ENCODE measurements around the gene PLXNA4.

The PLXNA4 gene

GRCh38 chr7:132255898-132256297 is 320.4 kb downstream of the PLXNA4 start:
- no peak for DNase-seq

DNA sequence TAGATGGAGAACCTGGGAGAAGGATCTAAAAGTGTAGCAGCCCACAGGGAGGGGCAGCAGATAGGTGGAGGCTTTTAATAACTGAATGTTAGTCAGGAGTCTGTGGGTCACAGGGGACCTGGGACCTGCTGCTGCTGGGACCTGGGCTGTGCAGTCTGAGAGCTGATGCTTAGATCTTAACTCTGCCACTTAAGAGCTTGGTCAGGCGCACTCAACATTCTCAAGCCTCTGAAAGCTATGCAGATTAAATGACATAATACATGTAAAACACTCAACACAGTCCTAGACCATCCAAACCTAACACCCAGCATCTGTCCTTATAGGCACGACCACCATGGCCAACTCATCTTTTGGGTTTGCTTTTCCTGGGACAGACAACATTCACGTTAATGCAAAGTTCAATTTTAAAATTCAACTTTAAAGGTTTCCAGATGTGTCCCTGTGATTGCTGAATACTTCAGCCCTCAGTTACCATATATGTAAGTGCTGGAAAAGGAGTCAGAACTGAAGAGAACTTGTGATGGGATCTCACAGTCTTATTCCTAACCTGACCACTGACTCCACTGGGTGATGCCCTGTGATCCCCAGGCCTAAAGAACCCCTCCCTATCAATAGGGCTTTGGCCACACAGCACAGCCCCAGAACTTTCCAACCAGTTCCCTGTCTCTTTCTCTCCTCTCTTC is 321.0 kb downstream of the PLXNA4 start:
- DNase-seq = no peak

GRCh38 chr7:132254455-132254854 is 321.8 kb downstream of the PLXNA4 start:
- no peak for DNase-seq

- no peak for DNase-seq
Measured at GRCh38 chr7:132252793-132253100, 323.5 kb downstream of the PLXNA4 start.

GRCh38 chr7:132251327-132251659 is 325.0 kb downstream of the PLXNA4 start:
- no peak for DNase-seq

DNA sequence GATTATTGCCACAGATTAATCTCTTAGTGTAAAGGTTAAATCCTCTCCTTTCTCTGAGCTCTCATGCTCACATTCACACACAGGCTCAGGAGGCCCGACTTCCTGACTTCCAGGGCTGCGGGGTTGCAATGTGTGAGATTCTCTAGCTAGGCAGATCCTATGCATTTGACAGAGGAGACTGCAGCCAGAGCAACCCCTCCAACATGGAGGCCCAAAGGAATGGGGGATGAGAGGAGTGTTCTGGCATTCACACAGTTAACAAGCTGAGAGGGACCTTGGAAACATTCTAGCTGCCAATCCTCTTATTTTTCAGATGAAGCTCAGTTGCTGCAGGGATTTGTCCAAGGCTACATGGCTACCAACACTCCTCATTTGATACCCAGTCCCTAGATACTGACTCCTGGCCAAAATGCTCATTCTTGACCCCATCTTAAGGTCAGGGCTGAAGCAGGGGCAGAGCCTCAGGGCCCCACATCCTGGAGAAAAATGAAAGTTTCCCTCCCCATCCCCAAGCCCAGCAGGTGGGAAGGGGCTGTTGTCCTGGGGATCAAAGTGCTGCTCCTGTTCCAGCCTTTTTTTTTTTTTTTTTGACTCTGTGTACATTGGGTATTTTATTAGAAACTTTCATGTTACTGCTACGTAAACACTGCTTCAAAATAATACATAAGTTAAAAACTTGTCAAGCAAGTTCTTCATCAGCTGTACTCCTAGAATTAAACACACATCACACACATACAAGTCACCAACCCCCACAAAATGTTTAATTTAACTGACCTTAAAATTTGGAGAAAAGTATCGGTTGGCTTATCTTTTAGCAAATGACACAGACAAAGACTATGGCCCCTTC is 325.6 kb downstream of the PLXNA4 start:
- DNase-seq = no peak

DNA sequence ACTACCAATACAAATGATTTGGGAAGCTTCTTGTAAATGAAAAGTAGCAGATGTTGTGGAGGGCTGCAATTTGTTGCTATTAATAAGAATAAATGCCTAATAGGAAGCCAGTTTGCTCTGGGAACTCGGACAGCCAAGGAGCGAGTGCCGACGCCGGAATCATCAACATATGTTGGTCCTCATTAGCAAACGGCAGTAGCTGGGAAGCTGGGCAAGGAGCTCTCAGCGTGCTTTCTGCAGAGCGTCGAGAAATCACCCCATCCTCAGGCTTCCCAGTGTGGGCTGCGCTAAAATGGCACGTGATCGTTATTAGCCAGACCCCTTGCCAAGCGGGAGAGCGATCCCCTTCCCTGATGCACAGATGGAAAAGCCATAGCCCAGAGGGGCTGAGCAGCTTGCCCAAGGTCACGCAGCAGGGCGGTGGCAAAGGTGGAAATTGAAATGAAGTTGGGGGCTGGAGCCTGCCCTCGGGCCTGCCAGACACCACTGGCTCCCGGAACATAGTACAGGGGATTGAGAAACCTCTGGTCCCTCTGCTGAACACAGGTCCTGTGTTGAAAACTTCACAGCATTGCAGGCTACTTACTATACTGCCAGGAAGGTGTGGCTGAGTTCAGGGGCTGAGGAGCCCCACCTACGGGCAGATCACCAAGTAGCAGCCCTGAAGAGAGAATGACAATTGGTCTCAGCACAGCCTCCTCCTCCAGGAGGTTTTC is 326.9 kb downstream of the PLXNA4 start:
- no peak for DNase-seq

DNA sequence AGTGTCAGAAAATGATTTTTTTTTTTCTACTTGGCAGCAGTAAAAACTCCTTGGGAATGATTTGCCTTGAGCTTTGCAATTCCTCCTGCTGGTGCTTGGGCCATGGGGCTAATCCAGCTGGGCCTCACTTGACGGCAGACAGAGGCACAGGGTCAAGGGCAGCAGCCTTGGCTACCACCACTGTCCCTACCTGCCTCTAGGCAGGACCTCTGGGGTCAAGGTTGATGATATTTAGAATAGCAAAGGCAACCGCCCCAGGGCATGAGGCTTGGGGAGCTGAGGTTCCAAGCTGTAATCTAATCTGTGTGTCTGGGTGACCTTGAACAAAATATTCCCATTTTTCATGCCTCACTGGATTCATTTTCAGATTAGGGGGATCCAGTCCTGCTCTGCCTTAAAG is 327.4 kb downstream of the PLXNA4 start:
- no peak for DNase-seq

DNA sequence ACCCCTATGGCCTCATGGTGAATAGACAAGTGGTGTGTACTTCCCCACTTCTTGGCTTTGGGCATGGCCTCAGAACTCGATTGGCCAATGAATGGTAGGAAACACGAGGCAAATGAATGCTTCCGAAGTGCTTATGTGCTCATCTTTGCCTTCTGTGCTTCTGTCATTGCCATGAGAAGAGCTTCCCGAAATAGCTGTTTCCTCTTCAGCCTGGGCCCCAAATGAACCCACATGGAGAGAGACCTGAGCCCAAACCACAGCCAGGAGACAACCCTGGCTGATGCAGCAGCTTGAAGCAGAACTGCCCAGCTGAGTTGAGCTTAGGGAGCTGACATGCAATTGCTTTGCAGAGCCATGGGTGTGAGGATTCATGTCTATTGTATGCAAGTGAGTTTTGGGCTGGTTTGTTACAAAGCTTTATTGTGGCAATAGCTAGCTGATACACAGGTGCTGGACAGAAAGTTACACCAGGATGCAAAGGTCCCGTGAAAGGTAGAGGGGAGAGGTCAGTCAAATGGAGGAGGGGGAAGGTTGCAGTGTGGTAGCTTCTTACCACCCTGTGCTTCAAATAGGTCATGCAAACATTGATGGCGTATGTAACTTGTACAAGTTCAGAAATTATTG is 328.2 kb downstream of the PLXNA4 start:
- DNase-seq = no peak

DNA sequence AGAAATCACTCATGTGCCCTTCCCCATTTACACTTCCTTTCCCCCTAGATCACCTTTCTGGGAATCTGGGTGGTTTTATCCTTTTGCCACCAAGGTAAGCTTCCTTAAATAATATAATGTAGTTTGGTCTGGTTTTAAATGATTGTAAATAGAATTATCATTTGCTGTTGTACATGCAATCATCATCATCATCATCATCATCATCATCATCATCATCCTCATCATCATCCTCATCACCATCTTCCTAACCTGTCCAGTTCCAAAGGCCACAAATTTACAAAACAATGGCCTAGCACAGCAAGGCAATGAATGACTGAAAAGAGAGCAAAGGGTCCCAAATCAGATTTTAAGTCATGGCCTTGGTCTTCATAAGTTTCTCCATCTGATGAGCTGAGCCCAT is 329.7 kb downstream of the PLXNA4 start:
- DNase-seq = no peak

GRCh38 chr7:132245539-132245938 is 330.7 kb downstream of the PLXNA4 start:
- DNase-seq = no peak

GRCh38 chr7:132244903-132245480 is 331.3 kb downstream of the PLXNA4 start:
- DNase-seq = no peak

GRCh38 chr7:132243463-132243862 is 332.8 kb downstream of the PLXNA4 start:
- DNase-seq = no peak

GRCh38 chr7:132243051-132243450 is 333.2 kb downstream of the PLXNA4 start:
- no peak for DNase-seq

GRCh38 chr7:132242192-132242812 is 334.0 kb downstream of the PLXNA4 start:
- DNase-seq = no peak

GRCh38 chr7:132240821-132241422 is 335.3 kb downstream of the PLXNA4 start:
- no peak for DNase-seq

GRCh38 chr7:132240262-132240661 is 336.0 kb downstream of the PLXNA4 start:
- no peak for DNase-seq

DNA sequence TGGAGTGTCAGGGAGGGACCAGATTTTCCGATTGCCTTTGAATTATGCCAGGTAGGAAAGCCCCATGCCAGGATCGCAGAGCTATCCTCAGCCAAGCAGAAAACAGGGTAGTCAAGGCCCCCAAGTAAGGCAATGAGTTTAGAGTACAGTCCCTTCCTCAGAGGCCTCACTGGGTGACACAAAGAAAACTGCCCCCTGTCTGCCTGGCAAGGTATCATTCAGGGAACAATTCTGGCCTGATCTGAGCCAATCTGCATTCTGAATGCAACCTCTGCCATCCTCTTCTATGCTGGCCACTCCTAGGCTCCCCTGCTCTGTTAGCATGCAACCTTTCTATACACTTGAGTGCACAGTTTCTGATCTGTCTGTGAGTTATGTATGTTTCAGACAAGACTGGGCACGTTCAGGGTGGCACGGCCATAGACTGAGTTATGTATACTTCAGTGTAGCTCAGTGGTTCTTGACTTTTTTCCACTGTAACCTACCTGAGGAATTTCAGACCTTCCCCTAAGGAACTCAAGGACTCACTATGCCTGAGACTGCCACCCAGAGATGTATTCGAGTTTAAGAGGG is 336.8 kb downstream of the PLXNA4 start:
- no peak for DNase-seq

DNA sequence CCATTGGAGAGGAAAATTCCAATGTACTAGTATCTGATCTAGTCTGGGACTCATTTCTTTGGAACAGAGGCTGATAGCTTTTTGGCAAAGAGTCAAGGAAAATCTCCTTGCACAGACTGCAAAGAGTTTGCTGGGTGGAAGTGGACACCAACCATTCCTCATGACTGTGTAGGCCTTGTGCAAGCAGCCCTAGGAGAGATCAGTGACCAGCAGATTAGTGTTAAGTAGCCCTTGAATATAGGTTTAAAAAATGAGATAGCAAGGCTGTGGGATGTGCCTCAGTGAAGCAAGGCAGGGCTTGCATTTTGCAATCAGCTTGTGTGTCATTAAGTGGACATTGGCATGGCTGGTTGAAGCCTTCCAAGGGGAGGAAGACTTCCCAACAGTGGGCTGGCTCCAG is 341.6 kb downstream of the PLXNA4 start:
- no peak for DNase-seq

GRCh38 chr7:132232406-132232805 is 343.9 kb downstream of the PLXNA4 start:
- no peak for DNase-seq

GRCh38 chr7:132230462-132230861 is 345.8 kb downstream of the PLXNA4 start:
- DNase-seq = no peak

DNA sequence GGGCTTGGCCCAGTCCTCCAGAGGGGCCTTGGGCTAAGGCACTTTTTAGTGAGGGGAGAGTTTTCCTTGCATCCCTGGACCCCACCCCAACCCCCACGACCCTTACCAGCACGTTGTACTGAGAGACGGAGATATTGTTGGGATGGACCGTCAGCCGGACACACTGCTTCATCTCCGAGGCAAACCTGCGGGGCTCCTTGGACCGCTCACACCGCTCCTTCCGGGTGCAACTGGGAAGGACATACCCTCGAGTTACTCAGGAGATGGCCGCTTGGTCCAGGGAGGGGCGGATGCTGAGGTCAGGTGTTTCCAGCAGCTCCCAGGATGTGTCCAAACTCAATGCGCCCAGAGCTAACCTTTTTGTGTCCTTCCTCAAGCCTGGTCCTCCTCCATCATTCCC is 348.0 kb downstream of the PLXNA4 start:
- no peak for DNase-seq
